Trophoblast cell (in vitro differentiated cells and primary cell): Measurements from ENCODE around the gene B3GALT4.

Experiments used
- DNase-seq, 2 donors: peaks; one replicate each; pipeline ENCODE4 v3.0.0-alpha.2; 2016
- H2AFZ ChIP-seq: 2 replicates; pipeline ENCODE4 v1.6.1; 2013; ENCODE audit warnings: low read length, moderate library complexity, mild to moderate bottlenecking; ENCODE audit not compliant: insufficient read depth, poor library complexity
- H2AK5ac ChIP-seq: 2 replicates; pipeline ENCODE4 v1.6.1; 2013; ENCODE audit warnings: mild to moderate bottlenecking, low read length
- H2BK120ac ChIP-seq: 2 replicates; pipeline ENCODE4 v1.6.1; 2013; ENCODE audit warnings: low read length, mild to moderate bottlenecking, moderate library complexity; ENCODE audit not compliant: insufficient read depth, poor library complexity
- H2BK12ac ChIP-seq: 2 replicates; pipeline ENCODE4 v1.6.1; 2013; ENCODE audit warnings: mild to moderate bottlenecking, low read length, moderate library complexity
- H2BK5ac ChIP-seq: 2 replicates; pipeline ENCODE4 v1.6.1; 2013; ENCODE audit warnings: low read length, low read depth, moderate library complexity, mild to moderate bottlenecking; ENCODE audit not compliant: poor library complexity
- H3K14ac ChIP-seq: 2 replicates; pipeline ENCODE4 v1.6.1; 2013; ENCODE audit warnings: mild to moderate bottlenecking, low read length
- H3K18ac ChIP-seq: 2 replicates; pipeline ENCODE4 v1.6.1; 2013; ENCODE audit warnings: mild to moderate bottlenecking, low read length
- H3K23ac ChIP-seq: 2 replicates; pipeline ENCODE4 v1.6.1; 2013; ENCODE audit warnings: low read length
- H3K27ac ChIP-seq: 2 replicates; pipeline ENCODE4 v1.5.1; 2013; ENCODE audit warnings: low read depth, mild to moderate bottlenecking, inconsistent platforms, low read length, moderate library complexity
- H3K27me3 ChIP-seq: 2 replicates; pipeline ENCODE4 v1.6.1; 2013; ENCODE audit warnings: inconsistent platforms, mild to moderate bottlenecking, low read length, moderate library complexity; ENCODE audit not compliant: insufficient read depth
- H3K36me3 ChIP-seq, 2 experiments: 1 replicate in 1 of 2; 2 replicates in 1 of 2; pipeline ENCODE4 v1.6.1; 2013; ENCODE audit warnings: low read length in 2 of 2, mild to moderate bottlenecking in 2 of 2, moderate library complexity in 1 of 2; ENCODE audit not compliant: insufficient read depth in 2 of 2, control insufficient read depth in 1 of 2
- H3K4ac ChIP-seq: 2 replicates; pipeline ENCODE4 v1.6.1; 2013; ENCODE audit warnings: low read depth, mild to moderate bottlenecking, low read length, moderate library complexity
- H3K4me1 ChIP-seq, 2 experiments: 1 replicate in 1 of 2; 2 replicates in 1 of 2; pipeline ENCODE4 v1.6.1; 2013; ENCODE audit warnings: low read length in 2 of 2, mild to moderate bottlenecking in 2 of 2, moderate library complexity in 1 of 2; ENCODE audit not compliant: insufficient read depth in 2 of 2, control insufficient read depth in 1 of 2
- H3K4me2 ChIP-seq: 2 replicates; pipeline ENCODE4 v1.6.1; 2013; ENCODE audit warnings: inconsistent platforms, mild to moderate bottlenecking, low read length, moderate library complexity
- H3K4me3 ChIP-seq: 2 replicates; pipeline ENCODE4 v1.5.1; 2013; ENCODE audit warnings: mild to moderate bottlenecking, low read depth, low read length, inconsistent platforms
- H3K79me1 ChIP-seq: one replicate; pipeline ENCODE4 v1.6.1; 2013; ENCODE audit warnings: low read length
- H3K79me2 ChIP-seq: 2 replicates; pipeline ENCODE4 v1.6.1; 2013; ENCODE audit warnings: low read length, mild to moderate bottlenecking; ENCODE audit not compliant: control insufficient read depth, insufficient read depth, poor library complexity
- H3K9ac ChIP-seq: 2 replicates; pipeline ENCODE4 v1.6.1; 2013; ENCODE audit warnings: mild to moderate bottlenecking, low read length
- H3K9me3 ChIP-seq: 2 replicates; pipeline ENCODE4 v1.6.1; 2013; ENCODE audit warnings: low read depth, mild to moderate bottlenecking, control low read depth, inconsistent platforms, low read length; ENCODE audit not compliant: insufficient read depth
- H4K12ac ChIP-seq: 2 replicates; pipeline ENCODE4 v1.6.1; 2013; ENCODE audit warnings: low read depth, mild to moderate bottlenecking, low read length, moderate library complexity
- H4K8ac ChIP-seq: 2 replicates; pipeline ENCODE4 v1.6.1; 2013; ENCODE audit warnings: low read depth, mild to moderate bottlenecking, low read length, moderate library complexity
- H4K91ac ChIP-seq: one replicate; pipeline ENCODE4 v1.6.1; 2013; ENCODE audit warnings: low read depth, mild to moderate bottlenecking, low read length, moderate library complexity
- WGBS: extraction: QIAGEN DNeasy Blood & Tissue Kit; methylation state at CpG from one replicate; pipeline ENCODE4 v1.1.7; 2013; ENCODE audit warnings: missing lambda C conversion rate; ENCODE audit not compliant: insufficient read length, insufficient coverage; ENCODE audit errors: extremely low coverage; 5-methylcytosine and 5-hydroxymethylcytosine counted together

The B3GALT4 gene

DNA sequence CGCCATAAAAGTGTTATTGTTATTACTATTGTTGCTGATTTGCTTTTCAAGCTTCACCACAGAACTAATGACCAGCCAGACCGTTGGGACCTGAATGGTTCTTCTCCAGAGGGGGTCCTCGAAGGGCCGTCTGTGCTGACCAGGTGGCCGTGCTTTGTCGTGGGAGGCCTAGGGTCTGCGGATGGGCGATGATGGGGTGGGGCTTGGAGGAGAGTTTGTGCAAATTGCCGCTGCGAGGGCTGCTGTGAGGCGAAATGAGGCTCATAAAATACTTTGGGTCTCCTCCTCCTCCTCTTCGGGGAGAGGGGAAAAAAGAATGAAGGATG is 46.7 kb downstream of the B3GALT4 start:
- Histone ChIP-seq H2AK5ac (no peak overlapping the region), H3K23ac (no peak overlapping the region), H2BK12ac (no peak overlapping the region), H3K14ac (no peak overlapping the region), H3K18ac (no peak overlapping the region), H2AFZ (peak overlapping the region; percentile 40), H4K12ac (no peak overlapping the region), H3K27ac (no peak overlapping the region), H4K91ac (no peak overlapping the region), H3K9me3 (no peaks in the 10 kb centered on the region), H3K79me2 (peaks cover 8% of the 10 kb centered on the region), H3K4me1 (peaks cover 20 to 23% of the 10 kb centered on the region in 2 experiments), H3K36me3 (peaks cover 25 to 28% of the 10 kb centered on the region in 2 experiments), H3K4me2 (peak overlapping the region; percentile 80), H3K4me3 (no peak overlapping the region), H3K9ac (no peak overlapping the region), H3K27me3 (no peaks in the 10 kb centered on the region), H4K8ac (no peak overlapping the region), H2BK5ac (no peak overlapping the region), H2BK120ac (no peak overlapping the region), H3K4ac (no peak overlapping the region), H3K79me1 (peaks cover 8% of the 10 kb centered on the region)
- no peak for DNase-seq
- WGBS: no CpG with 5 or more reads among the region's 12 CpGs

DNA sequence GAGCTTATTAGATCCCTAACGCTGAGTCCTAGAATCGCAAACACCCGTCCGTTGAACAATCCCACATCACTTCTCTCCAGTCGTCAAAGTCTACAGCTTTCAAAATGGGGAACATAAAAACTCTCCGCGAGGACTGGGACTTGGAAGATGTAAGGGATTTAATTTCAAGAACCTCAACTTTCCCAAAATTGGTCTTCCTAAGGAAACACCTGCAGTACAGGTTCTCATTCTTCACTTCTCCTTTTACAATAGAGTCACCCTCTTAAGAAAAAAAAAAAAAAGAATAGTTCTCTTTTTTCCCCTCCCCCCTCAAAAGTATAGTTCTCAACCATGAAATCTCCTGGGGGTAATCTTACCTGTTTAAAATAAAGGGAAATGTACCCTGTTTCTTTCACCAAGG is 47.2 kb downstream of the B3GALT4 start:
- WGBS: no CpG with 5 or more reads among the region's 7 CpGs
- Histone ChIP-seq H3K9ac (no peak overlapping the region), H3K4ac (no peak overlapping the region), H4K12ac (no peak overlapping the region), H3K4me3 (no peak overlapping the region), H2BK120ac (no peak overlapping the region), H3K27me3 (no peaks in the 10 kb centered on the region), H2BK5ac (no peak overlapping the region), H3K27ac (no peak overlapping the region), H3K4me2 (peak overlapping the region; percentile 80), H3K14ac (no peak overlapping the region), H4K91ac (no peak overlapping the region), H3K18ac (no peak overlapping the region), H4K8ac (no peak overlapping the region), H3K23ac (no peak overlapping the region), H2BK12ac (no peak overlapping the region), H3K36me3 (peaks cover 21 to 23% of the 10 kb centered on the region in 2 experiments), H3K9me3 (peaks cover 1% of the 10 kb centered on the region), H3K79me1 (peaks cover 8% of the 10 kb centered on the region), H2AFZ (no peak overlapping the region), H3K79me2 (peaks cover 8% of the 10 kb centered on the region), H2AK5ac (no peak overlapping the region), H3K4me1 (peaks cover 17 to 19% of the 10 kb centered on the region in 2 experiments)
- no peak for DNase-seq
